Measurements from ENCODE around the gene ZNF469.

- no peak for TF ChIP-seq ZNF317 (CRISPR knock-in tag; IDR thresholded peaks at IDR 0.05; ENCODE audit: borderline replicate concordance, low read depth)
- TF ChIP-seq E2F1 (CRISPR knock-in tag; IDR thresholded peaks at IDR 0.05): no peak
- TF ChIP-seq MAX (CRISPR knock-in tag; IDR thresholded peaks at IDR 0.05): no peak
- TF ChIP-seq TP53 (CRISPR knock-in tag; IDR thresholded peaks at IDR 0.05): no peak
- no peak for TF ChIP-seq CTCF (IDR thresholded peaks at IDR 0.05)
- no peak for TF ChIP-seq HMGXB4 (CRISPR knock-in tag; IDR thresholded peaks at IDR 0.05)
- no peak for TF ChIP-seq CBFB (CRISPR knock-in tag; IDR thresholded peaks at IDR 0.05; ENCODE audit: low read depth)
- no peak for TF ChIP-seq ATF3 (CRISPR knock-in tag; conservative IDR thresholded peaks at IDR 0.05)
- TF ChIP-seq ZNF416 (CRISPR knock-in tag; IDR thresholded peaks at IDR 0.05): no peak
These were observed 45.2 kb upstream of the ZNF469 start for GRCh38 chr16:88337538-88337937.

All from WTC11 (cell line).